ENCODE measurements around the gene MBP. TPM values are rescaled to one million over a fixed set of nuclear protein-coding genes. Genes with fewer than 3 reads are reported as not detected.

MBP gene
- polyA plus RNA-seq, 1 donor from 2014 or later, result 3.3 TPM

GRCh38 chr18:77109648-77110019 is 22.9 kb downstream of the MBP start:
- Histone ChIP-seq H3K27me3 (ENCODE audit: insufficient read depth, low read depth, low read length) (no peaks in the 10 kb centered on the region), H3K79me2 (replicated peaks; ENCODE audit: insufficient read depth, low read length) (no peaks in the 10 kb centered on the region), H3K36me3 (ENCODE audit: insufficient read depth, low read length) (no peaks in the 10 kb centered on the region), H3K4me3 (ENCODE audit: low read length) (no peak overlapping the region), H3F3A (ENCODE audit: insufficient read depth, low read length, poor library complexity, severe bottlenecking) (peaks cover 8% of the 10 kb centered on the region), H3K9me3 (ENCODE audit: low read length) (no peaks in the 10 kb centered on the region), H2AFZ (ENCODE audit: low read depth, low read length) (no peak overlapping the region), H4K20me1 (ENCODE audit: insufficient read depth) (no peaks in the 10 kb centered on the region), H3K9me2 (ENCODE audit: insufficient read depth, low read length) (no peaks in the 10 kb centered on the region), H3K27ac (ENCODE audit: low read length) (no peak overlapping the region), H3K9ac (ENCODE audit: low read length) (no peak overlapping the region), H3K4me2 (ENCODE audit: low read length) (no peak overlapping the region)
- no peak for TF ChIP-seq TAF1 (IDR thresholded peaks at IDR 0.05; ENCODE audit: low read depth)
- no peak for TF ChIP-seq EZH2 (IDR thresholded peaks at IDR 0.05; ENCODE audit: borderline replicate concordance, insufficient read depth, low read length, poor library complexity, severe bottlenecking)
- no peak for TF ChIP-seq RAD21 (conservative IDR thresholded peaks at IDR 0.05)
- TF ChIP-seq, protein P1, sequence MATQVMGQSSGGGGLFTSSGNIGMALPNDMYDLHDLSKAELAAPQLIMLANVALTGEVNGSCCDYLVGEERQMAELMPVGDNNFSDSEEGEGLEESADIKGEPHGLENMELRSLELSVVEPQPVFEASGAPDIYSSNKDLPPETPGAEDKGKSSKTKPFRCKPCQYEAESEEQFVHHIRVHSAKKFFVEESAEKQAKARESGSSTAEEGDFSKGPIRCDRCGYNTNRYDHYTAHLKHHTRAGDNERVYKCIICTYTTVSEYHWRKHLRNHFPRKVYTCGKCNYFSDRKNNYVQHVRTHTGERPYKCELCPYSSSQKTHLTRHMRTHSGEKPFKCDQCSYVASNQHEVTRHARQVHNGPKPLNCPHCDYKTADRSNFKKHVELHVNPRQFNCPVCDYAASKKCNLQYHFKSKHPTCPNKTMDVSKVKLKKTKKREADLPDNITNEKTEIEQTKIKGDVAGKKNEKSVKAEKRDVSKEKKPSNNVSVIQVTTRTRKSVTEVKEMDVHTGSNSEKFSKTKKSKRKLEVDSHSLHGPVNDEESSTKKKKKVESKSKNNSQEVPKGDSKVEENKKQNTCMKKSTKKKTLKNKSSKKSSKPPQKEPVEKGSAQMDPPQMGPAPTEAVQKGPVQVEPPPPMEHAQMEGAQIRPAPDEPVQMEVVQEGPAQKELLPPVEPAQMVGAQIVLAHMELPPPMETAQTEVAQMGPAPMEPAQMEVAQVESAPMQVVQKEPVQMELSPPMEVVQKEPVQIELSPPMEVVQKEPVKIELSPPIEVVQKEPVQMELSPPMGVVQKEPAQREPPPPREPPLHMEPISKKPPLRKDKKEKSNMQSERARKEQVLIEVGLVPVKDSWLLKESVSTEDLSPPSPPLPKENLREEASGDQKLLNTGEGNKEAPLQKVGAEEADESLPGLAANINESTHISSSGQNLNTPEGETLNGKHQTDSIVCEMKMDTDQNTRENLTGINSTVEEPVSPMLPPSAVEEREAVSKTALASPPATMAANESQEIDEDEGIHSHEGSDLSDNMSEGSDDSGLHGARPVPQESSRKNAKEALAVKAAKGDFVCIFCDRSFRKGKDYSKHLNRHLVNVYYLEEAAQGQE (IDR thresholded peaks at IDR 0.05; ENCODE audit: borderline replicate concordance), result no peak
- no peak for TF ChIP-seq EP300 (conservative IDR thresholded peaks at IDR 0.05; ENCODE audit: poor library complexity, severe bottlenecking)

DNA sequence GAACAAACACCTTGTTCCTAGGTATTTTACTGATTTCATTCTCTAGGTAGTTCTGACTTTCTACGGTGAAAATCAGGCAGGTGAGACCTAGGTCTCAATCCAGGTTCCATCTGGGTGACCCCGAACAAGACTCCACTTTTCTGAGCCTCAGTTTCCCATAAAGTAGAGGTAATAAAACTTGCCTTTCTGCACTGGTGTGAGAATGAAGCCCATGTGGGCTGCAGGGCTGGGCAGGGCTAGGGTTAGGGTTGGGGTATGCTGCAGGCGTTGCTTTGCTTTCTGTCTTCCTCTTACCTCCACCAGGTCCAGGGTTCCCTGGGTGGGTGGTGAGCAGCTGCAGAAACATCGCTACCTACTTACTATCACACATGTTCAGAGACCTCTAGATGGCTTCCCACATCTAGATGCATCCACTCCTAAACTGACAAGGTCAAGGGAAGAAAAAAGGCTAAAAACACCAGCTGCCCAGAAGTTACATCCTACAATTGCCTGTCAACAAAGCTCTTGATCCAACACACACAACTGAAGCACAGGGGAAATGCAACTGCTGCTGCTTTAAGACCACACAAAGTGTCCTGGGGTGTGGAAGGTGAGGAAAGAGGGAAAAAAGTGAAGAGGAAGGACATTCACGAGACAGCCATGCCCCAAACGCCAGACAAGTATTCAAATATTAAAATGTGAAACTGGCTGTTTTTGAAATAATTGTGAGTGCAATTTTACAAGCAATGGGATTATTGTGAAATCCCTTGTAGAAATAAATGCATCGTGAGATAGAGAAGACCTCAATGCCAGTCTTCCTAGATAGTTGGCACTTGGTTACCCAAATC is 23.5 kb downstream of the MBP start:
- no peak for TF ChIP-seq TAF1 (IDR thresholded peaks at IDR 0.05; ENCODE audit: low read depth)
- TF ChIP-seq, protein P1 (IDR thresholded peaks at IDR 0.05; ENCODE audit: borderline replicate concordance), result no peak
- H3K4me3 ChIP-seq (ENCODE audit: low read length), result peak overlapping the region; percentile 51
- peak overlapping the region; percentile 62 for H3K27ac ChIP-seq (ENCODE audit: low read length)

More for the DNA sequence above, 23.5 kb downstream of the MBP start:
- no peaks in the 10 kb centered on the region for H3K27me3 ChIP-seq (ENCODE audit: insufficient read depth, low read depth, low read length)
- no peaks in the 10 kb centered on the region for H4K20me1 ChIP-seq (ENCODE audit: insufficient read depth)
- no peaks in the 10 kb centered on the region for H3K9me2 ChIP-seq (ENCODE audit: insufficient read depth, low read length)
- no peaks in the 10 kb centered on the region for H3K79me2 ChIP-seq (replicated peaks; ENCODE audit: insufficient read depth, low read length)
- peaks cover 8% of the 10 kb centered on the region for H3F3A ChIP-seq (ENCODE audit: insufficient read depth, low read length, poor library complexity, severe bottlenecking)
- H3K9ac ChIP-seq (ENCODE audit: low read length), result peak overlapping the region; percentile 34
- no peaks in the 10 kb centered on the region for H3K36me3 ChIP-seq (ENCODE audit: insufficient read depth, low read length)
- H3K4me2 ChIP-seq (ENCODE audit: low read length), result peak overlapping the region; percentile 66
- H2AFZ ChIP-seq (ENCODE audit: low read depth, low read length), result no peak overlapping the region
- H3K9me3 ChIP-seq (ENCODE audit: low read length), result no peaks in the 10 kb centered on the region

All from neural cell (in vitro differentiated cells).